Central memory CD4-positive, alpha-beta T cell (primary cell): Measurements from ENCODE around the gene PLEKHM3.
"Not testable (repeated sequence)": the region's sequence is repeated elsewhere in the genome, so short reads cannot be mapped to it uniquely, and the experiment has no call there.

ENCODE experiments used
- DNase-seq: peaks from one replicate; pipeline ENCODE4 v3.0.0; 2022

Gene PLEKHM3

DNA sequence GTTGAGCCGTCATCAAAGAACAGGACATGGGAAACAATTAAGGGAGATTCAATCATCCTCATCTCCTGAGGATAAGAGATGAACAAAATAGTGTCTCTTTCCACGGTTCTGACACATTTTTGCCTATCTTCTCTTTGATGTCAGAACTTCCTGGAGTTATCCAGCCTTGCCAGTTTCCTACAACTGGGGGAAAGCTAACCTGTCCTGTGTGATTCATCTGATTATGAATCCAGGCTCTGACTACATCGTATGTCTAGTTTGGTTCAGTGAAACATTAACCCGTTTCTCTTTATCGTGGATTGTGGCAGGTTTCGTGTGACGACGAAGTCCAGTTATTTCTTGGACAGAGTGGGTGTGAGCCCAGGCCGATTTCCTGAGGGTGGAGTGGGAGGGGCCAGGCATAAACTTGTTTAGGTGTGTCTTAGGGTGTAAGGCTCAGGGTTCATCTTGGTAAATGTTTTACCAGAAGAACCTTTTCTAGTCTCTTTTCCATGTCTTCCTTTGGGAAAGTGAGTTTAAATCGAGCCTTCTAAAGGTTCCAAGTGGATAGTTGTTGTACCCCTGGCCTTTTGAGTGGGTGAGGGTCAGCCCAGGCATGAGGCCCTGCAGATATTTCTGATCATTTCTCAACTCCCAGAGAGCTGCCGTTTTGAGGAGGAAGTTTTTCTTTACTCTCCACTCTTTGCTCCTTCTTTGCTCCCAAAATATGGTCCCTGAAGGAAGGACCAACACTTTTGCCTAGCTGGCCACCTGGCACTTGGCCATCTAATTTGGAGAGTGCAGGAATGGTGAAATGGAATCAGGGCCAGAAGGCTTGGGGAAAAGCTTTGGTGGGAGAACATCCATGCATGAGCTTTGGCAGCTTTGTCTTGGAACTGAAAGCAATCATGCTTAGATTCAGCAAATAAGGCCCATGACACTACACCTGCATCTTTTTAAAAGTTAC lies 205.2 kb downstream of the PLEKHM3 start:
- DNase-seq, result no peak

DNA sequence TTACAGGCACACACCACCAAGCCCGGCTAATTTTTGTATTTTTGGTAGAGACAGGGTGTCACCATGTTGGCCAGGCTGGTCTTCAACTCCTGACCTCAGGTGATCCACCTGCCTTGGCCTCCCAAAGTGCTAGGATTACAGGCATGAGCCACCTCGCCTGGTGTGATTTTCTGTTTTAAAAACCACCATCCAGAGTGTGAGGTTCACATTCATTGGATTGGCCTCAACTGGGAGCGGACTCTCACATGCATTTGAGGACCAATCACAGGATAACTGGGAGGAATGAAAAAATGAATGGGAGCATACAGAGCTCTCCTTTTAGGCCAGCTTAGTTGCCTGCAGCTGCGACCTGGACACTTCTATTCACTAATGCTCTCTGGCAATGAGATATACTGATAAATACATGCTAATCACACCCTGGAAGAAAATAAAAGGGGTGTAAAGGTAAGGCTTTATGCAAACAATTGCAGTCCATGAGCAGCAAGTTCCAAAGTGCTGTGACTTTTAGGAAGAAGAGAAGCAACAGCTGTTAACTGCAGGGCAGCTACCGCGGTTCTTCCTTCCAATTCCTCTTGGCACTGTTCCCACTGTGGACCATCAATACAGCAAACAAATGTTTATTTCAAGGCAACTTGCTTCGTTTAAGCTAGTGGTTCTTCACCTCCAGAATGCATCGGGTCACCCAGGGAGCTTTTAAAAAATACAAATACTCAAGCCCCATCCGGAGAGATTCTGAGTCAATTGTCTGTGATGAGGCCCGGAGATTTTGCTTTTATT lies 206.1 kb downstream of the PLEKHM3 start:
- no peak for DNase-seq

DNA sequence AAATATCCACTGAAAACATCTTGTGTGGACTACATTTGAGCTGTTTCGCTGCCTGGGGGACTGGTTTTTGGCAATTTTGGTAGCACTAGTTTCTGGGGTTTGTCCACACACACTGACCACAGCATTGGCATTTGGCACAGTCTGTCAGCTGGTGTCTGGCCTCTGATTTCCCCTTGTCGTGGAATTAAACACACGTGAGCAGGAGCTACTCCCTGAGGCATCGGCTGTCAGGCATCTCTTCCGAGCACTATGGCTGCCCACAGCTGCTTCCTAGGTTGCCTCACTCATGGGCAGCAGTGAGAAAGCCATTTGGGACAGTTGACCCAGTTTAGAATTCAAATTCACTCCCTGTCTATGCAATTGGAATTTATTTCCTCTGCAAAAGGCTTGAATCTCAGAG lies 208.8 kb downstream of the PLEKHM3 start:
- no peak for DNase-seq

DNA sequence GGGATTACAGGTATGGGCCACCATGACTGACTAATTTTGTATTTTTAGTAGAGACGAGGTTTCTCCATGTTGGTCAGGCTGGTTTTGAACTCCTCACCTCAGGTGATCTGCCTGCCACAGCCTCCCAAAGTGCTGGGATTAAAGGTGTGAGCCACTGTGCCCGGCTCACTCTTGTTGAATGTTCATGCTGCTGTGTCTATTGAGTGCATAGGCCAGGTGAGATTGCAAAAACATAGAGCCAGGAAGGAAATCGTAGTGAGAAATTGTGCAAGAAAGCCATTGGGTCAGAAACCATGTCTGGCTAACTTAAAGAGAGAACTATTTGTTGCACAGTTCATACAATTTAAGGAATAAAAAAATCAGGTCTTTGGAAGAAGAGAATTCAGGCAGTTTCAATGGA lies 210.1 kb downstream of the PLEKHM3 start:
- no peak for DNase-seq

DNA sequence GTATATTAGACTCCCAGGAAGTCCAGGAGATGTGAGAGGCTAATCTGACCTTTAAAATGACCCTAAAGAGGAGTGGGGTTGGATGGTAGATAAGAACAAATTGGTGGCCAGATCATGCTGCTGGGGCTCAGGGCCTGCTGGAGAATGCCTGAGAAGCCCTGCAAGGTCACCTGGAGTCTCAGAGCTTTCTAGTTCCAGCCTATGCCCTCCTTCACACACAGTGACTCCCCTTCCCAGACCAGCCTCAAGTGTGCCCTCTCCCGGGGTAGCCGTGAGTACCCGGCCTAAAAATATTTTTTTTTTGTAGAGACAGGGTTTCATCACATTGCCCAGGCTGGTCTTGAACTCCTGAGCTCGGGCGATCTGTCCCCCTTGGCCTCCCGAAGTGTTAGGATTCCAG lies 211.4 kb downstream of the PLEKHM3 start:
- no peak for DNase-seq

DNA sequence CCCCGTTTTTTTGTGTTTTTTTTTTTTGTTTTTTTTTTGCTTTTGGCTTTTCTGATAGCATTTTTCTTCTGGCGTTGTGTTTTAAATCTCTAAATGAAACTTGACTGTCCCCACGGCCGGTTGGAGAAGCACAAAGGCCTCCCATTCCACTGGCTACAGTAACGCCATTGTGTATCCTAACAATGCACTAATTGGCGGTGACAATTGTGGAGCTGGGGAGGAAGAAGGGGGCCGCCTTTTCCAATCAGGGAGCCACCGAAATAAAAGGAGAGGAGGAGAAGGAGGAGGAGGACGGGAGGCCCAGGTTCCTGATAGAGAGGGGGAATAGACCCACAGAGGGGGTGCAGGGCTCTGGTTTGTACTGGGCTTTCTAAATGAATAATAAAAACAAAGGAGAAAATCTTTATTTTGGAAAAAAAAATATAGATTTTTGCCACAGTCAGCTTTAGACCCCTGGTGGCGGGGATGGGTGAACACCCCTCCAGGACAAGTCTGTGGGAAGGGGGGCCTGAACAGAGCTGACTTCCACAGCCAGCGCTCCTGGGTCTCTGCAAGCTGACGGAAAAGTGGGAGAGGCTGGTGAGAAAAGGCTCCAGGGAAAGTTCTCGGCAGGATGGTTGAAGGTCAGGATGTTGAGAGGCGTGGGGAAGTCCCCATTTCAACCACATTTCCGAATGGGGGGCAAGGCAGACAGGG lies 212.0 kb downstream of the PLEKHM3 start:
- no peak for DNase-seq

DNA sequence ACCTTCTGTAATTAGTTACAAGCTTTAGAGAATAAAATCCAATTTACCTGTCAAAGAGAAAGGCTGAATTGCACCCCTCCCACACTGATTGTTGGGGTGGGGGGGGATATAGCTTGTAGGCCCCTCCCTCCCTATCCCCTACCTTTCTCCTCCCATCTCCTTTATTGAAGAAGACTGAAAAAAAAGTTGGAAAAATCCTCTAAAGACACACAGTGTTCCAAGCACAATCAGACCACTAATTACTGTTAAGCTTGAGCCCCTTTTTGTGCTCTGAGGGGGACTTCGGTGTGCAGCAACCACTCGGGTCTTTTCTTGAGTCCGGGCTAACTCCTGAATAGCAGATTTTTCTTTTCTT lies 212.6 kb downstream of the PLEKHM3 start:
- DNase-seq, result no peak

DNA sequence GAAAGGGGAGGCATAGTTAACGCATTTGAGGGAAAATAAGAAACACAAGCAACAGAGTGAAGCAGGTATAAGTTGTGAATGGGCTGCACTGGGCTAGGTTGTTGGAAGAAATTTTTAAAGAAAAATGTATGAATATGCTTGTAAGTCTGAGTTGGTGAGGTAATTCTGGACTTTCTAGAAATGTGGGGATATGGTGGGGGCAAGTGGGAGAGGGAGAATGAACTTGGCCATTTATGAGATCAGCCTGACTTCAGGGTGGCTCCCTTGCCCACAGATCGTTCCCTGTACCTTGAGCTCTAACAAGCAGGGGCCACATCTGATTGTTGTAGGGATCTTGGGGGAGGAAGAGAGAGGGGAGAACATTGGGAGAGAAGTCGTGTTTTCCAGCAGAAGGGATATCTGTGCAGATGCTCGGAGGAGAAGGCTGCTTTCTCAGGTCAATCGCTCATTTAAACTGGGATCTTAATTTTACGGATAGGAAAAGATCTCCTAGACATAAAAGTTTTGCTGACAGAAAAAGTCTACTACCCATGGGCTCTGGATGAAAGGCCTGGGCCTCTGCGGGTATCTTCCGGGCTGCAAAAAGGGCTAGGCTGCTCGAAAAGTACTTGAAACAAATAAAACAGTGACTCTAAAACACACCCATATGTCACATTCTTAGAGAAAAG lies 213.1 kb downstream of the PLEKHM3 start:
- no peak for DNase-seq

DNA sequence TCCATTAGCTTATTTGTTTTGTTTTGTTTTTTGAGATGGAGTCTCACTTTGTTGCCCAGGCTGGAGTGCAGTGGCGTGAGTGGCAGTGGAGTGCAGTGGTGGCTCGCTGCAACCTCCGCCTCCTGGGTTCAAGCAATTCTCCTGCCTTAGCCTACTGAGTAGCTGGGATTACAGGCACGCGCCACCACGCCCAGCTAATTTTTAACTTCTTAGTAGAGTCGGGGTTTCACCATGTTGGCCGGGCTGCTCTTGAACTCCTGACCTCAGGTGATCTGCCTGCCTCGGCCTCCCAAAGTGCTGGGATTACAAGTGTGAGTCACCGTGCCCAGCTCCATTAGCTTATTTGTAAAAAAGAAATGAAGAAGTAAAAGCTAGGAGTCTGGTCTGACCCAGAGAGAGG lies 213.7 kb downstream of the PLEKHM3 start:
- not testable (repeated sequence) for DNase-seq

DNA sequence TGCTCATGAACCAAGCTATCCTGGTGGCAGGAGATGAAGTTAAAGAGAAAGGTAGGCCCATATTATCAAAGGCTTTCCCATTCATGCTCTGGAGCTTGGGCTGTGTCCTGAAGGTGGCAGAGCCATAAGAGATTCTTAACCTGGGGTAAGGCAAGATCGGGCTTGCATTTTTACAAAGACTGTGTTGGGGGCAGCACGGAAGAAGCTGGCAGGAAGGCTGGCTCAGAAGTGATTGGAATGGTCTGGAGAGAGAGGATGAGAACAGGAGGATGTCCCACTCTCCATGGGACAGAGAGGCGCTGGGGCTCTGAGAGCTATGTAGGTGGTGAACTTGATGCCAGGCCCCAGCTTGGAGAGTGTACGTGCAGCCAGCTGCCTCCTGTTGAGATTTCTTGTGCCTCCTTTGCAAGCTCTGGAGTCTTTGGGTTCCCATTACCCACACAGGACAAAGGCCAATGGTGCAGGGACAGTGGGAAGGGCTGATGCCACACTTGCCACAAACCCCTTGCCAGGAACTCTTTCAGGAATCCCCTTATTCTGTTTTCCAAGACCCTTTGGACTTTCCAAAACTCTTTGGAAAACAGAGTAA lies 215.0 kb downstream of the PLEKHM3 start:
- DNase-seq, result no peak

DNA sequence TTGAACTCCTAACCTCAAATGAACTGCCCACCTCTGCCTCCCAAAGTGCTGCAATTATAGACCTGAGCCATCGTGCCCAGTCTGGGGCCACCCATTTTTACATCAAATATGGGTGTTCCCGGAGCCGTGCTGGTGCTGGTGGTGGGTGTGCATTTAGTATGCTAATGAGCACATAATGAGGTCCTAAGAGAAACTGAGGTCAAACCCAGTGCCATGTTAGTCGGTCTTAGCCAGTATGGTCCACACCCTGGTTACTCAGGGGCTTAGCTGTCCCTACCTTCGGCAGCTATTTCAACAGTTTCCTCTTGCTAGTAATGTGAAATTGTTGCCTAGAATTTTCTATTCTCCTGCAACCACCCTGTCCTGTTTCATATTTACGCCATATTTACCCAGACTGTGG lies 217.2 kb downstream of the PLEKHM3 start:
- no peak for DNase-seq

DNA sequence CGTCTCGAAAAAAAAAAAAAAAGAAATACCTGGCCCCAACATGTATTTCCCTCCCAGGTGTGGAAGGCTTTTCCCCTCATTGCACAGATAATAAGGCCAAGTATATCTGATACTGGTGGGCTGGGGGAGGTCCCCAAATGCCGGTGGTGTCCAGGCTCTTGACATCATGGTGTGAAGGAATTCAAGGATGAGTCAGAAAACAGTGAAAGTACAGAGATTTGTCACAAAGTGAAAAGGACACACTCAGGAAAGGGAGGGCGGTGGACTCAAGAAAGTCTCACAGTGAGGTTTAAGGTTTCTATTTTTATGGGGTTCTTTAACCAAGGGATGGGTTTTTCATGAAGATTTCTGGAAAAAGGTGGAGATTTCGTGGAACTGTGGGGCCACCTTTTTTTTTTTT lies 217.8 kb downstream of the PLEKHM3 start:
- DNase-seq, result no peak

DNA sequence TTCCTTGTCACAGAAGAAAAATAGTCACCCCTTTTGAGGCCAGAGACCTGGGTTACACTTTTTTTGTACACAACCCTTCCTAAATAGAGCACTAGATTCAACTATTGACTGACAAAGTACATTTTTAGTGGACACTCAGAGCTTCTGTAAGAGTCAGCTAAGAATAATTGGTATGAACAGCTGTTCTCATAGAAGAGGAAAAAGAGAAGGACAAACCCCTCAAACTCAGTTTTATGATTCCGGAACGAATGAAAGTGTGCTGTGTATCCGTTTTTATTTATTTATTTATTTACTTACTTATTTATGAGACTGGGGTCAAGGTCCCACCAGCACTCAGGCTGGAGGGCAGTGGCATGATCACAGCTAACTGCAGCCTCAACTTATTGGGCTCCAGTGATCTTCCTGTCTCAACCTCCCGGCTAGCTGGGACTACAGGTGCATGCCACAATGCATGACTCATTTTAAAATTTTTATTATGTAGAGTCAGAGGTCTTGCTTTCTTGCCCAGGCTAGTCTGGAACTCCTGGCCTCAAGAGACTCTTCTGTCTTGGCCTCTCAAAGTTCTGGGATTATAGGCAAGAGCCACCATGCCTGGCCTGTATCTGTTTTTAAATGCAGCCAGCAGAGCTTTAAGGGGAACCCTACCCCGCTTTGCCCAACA lies 219.6 kb downstream of the PLEKHM3 start:
- no peak for DNase-seq

DNA sequence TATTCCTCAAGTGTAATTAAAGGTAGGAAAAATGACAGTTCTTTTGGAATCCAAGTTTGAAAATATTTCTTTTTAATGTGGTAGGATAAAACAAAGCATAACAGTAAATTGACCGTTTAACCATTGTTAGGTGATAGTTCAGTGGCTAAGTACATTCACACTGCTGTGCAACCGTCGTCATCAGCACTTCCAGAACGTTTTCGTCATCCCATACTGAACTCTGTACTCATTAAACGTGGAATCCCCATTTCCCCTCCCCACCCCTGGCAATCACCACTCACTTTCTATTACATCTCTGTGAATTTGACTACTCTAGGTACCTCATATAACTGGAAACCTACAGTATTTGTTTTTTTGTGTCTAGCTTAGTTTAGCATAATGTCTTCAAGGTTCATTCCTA lies 222.7 kb downstream of the PLEKHM3 start:
- DNase-seq, result no peak

DNA sequence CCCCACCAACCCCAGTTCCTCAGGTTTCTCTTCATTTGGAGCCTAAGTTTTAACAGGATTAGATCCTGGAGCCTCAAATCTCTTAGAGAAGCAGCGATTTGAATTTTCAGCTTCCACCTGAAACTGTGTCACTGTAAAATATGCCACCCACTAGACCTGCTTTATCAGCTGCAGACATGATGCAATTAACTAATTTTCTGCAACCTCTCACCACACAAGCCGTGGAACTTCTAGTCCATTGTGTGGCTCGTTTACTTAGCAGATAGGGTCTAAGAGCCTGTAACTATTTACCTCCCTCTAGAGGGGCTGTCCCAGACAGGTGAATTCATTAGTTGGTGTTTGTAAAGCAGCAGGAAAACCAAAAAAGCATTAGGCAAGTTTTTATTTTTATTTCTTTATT lies 224.1 kb downstream of the PLEKHM3 start:
- no peak for DNase-seq

DNA sequence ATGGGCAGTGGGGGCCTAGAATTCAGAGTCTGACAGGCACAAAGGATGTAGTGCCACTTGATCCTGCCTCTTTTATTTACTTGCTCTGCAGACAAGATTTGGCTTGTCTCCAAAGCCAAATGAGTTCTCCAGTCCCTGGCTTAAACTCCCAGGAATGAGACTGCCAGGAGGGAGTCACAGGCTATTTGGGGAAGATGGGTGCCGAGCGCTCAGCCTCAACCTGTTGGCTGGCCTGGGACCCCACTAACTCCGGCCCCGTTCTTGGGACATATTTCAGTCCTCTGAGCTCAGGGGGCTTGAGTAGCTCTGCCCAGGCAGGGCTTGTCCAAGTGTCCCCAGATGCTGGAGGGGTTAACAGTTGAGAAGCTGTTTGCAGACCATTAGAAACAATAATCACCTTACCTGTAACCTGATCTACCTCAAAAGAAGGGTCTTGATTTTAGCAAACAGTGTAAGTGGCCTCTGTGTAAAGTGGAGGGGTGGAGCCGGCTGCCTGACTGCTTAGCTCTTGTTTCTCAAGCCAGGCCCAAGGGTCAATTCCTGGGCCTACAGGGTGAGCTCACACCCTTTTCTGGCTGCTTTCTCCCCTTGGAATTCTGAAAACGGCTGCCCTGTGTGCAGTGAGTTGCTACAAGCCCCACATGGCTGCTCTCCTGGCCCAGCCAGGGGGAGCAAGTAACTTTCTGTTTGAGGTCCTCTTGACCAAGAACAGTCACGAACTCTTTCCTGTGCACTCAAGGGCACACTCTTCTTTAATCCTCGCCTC lies 228.6 kb downstream of the PLEKHM3 start:
- no peak for DNase-seq

DNA sequence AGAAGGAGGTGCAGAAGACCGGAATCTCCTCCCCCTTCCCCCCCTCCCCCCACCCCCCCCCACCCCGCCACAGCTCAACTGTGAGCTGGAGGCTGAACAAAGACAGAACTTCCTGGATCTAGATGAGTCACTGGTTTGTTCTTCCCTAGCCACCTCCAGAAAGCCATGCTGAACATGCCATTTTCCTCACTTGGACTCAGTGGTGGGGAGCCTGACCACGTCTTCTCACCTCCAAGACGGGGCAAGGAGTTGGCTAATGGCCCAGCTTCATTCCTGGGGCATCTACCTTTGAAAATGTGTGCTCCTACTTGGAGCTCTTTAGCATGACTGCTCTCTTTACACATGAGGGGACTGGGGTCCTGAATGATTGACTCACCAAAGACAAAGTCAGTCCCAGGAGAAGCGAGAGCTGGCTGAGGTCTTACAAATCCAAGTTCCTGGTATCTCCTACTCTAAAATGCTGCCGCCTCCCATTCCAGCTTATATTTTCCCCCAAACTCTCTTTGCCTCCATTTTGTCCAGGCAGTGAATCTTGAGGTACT lies 233.0 kb downstream of the PLEKHM3 start:
- DNase-seq, result no peak

DNA sequence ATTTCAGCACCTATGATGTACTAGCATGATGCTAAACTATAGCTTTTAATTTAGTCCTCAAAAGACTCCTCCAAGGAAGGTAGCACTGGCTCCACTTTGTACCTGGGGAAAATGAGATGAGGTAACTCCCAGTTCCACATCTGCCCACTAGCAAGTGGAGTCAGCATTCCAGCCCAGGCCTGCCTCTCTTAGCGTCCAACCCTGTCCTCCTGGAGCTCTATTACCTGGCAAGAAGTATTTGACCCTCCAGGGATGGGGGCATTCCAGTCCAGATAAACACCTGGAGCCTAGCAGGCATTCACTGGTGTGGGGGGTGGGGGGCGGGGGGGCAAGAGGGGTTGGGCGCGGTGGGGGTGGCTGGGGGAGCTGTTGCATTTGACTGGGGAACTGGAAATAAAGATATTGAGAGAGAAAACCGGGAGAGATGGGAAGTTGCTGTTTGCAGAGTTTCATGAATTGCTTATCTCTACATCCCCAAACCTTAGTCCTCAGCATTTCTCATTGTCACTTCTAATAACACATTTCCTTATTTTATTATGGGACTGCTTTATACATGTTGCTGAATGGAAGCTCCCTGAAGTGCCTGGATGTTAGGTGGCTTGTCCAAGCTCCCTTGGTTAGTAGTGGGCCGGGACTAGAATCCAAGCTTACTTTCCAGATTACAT lies 233.6 kb downstream of the PLEKHM3 start:
- DNase-seq, result no peak

DNA sequence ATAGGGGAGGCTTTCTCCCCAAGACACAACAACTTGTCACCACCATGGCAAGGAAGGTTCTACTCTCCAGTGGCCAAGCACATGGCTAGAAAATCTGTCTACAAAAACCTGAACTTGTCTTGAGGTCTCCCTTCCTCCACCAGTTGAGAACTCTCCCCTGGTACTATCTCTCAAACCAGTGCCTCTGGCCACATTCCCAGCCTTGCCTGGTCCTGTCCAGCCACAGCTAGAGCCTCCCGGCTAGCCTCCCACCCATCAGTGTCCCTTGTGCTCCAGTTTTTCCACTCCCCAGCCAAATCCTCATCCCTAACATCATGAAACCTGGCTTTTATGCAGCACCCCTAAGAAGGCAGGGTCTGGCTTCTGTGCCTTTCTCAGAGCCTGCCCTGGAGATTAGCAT lies 234.4 kb downstream of the PLEKHM3 start:
- no peak for DNase-seq

DNA sequence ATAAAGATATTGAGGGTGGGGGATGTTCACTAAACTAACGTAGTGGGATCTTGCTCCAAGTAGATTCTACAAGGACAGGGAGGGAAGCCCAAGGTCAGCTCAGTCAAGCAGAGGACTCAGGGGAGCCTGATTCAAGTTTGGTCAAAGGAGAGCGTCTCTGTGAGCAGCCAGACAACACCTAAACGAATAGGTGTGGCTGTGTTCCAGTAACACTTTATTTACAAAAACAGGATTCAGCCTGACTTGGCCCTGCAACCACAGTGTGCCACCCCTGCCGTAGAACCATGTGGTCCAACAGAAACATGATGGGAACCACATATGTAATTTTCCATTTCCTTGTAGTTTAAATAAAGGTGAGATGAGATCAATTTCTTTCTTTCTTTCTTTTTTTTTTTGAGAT lies 237.5 kb downstream of the PLEKHM3 start:
- DNase-seq, result no peak
